Colon (tissue), 2 donors: Measurements from ENCODE around the gene SNRNP27.
"Not testable (repeated sequence)": the region's sequence is repeated elsewhere in the genome, so short reads cannot be mapped to it uniquely, and the experiment has no call there.

Source experiments
- FAIRE-seq: peaks from 2 replicates; lab custom pipeline; 2012; peaks lifted over from hg19 to GRCh38; lab: Jason Lieb, UNC
- donor health status: control.
- donor health status: control.

SNRNP27 gene

DNA sequence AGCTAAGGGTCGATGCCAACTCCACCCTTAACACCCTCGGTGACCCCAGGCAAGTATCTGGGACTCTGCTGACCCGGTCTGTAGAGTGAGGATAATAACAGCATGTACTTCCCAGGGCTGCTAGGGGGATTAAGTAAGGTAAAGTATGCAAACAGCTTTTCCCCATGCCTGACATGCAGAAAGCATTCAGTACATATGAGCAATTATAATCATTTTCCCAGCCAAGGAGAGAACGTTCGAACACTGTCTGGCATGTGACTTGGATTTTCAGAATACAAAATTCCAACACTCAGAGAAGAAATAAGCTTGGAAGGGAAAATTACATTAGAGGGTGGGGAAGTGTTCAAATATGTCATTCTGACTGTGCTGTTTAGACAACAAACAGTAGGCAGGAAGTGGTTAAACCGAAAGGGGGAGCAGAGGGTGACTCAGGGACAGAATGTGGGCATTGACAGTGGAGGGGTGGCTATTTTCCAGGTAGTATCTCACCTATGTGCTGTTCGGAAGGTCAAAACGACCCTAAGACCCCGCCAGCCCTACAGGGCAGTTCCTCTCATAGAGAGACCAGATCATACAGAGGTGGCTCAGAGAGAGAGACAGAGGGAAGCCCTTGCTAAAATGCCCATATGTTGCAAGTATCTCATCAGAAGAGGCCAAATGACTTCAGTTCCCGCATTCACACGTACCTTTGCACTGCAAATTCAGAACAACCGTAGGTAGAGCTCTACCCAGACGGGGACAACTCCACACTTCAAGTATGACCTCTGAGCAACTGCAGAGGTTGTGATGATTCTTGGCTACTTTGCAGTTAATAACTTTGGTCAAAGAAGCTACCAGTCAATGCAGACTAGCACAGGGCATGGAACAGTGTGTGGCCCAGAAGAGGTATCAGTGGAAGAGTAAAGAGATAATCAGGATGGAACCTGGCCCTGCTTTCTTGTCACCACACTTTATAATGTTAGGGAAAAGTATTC is 52.9 kb downstream of the SNRNP27 start:
- FAIRE-seq, result no peak

DNA sequence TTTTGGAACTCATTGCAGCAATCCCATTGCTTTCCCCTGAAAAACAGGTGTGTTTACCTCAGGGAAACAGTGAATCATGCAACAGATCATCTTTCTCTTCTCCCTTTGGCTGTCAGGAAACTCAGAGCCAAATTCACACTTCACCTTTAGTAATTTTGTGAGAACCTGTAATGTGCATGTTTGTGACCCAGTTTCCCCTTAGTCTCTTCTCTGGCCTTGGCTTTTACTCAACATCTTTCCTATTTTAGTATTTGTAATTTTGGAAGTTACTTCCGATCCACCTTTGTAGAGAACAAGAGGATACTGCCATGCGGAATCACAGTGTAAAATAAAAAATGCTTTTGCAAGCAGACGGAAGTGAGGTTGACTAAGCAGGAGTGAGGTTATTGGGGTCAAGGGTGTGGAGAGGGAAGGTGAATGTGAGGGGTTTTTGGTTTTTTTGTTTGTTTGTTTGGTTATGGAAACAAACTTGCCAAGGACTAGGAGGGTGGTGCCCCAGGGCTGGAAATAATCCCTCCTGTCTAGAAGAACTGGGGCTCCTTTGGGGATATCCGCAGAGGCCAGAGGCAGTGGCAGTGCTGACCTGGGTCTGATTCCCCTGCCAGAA is 53.7 kb downstream of the SNRNP27 start:
- FAIRE-seq, result no peak

DNA sequence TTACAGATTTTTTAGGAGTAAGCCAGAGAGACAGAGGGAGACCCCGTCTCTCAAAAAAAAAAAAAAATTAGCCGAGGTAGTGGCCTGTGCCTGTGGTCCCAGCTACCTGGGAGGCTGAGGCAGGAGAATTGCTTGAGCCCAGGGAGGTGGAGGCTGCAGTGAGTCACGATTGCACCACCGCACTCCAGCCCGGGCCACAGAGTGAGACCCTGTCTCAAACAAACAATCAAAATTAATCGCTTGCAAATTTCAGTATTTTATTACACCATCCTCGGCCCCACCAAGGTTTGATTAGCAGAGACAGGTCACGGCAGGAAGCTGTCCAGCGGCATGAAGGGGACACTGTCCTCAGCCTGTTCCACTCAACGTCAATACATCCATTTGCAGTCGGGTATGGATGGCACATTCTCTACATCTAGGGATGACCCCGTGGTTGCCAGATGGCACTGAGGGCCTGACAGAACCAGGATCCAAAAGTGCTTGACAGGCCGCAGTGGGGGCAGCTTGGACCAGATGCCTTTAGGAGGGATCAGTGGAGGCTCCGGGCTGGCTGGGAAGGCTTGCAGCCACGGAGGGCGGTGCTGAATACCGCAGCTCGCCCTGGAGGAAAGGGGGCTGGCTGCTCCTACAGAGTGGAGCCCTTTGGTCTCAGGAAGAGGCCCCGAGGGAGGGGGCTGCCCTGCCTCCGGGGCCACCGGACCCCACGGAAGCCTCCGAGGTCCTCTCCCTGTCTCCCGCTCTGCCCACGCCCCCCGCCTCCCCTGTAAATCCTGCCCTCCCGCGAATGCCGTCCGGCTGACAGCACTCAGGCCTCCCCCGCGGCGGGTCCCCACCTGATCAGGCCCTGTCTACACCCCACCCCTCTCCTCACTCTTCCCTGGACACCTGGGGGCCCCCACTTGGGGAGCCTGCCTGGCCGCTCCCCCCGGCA is 54.5 kb downstream of the SNRNP27 start:
- no peak for FAIRE-seq

DNA sequence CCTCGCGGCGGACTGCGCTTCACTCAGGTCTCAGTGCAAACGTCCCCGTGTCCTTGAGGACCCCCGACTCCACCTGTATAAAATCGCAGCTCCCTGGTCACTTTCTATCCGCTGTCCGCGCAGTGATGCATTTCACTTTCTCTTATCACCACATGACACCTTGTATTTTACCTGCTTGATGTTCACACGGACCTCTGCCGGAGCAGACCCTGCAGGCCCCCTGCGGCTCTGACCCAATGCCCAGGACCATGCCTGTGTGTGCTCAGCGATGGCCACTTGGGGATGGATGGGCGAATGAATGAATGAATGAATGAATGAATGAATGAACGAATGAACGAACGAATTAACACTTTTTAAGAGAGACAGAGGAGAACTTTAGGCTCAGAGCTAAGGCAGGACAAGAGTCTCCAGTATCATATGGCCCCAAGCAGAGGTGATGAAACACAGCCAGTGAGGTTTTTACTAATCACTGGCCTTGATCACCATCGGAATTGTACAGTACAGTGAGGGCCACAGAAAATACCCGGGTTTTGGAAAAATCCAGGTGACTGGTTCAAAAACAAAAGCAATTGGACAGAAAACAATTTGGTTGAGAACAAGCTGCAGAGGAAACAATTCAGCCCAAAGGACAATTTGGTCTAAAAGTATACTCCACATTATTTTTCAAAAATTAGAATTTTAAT is 55.3 kb downstream of the SNRNP27 start:
- FAIRE-seq, result no peak

DNA sequence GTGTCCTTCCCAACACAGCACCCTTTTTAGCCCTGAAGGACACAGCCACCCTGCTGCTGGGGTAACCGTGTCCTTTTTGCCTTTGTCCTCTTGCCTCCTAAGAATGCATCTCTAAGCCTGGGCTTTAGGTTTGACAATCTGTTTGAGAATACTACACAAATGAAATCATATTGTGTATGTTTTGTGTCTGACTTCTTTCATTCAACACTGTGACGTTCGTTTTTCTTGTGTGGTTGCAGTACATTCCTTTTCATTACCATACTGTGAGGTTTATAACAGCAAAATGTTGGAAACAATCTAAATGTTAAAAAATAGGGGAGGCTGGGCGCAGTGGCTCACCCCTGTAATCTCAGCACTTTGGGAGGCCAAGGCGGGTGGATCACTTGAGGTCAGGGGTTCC is 56.5 kb downstream of the SNRNP27 start:
- no peak for FAIRE-seq

DNA sequence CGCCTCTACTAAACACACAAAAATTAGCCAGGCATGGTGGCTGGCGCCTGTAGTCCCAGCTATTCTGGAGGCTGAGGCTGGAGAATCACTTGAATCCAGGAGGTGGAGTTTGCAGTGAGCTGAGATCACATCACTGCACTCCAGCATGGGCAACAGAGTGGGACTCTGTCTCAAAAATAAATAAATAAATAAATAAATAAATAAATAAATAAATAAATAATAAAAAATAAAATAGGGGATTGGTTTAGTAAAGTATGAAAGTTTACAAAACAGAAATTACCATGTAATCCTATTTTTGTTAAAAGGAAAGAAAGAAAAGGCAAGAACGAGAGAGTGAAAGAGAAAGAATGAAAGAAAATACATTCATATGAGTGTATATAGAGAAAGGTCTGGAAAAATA is 56.9 kb downstream of the SNRNP27 start:
- not testable (repeated sequence) for FAIRE-seq

DNA sequence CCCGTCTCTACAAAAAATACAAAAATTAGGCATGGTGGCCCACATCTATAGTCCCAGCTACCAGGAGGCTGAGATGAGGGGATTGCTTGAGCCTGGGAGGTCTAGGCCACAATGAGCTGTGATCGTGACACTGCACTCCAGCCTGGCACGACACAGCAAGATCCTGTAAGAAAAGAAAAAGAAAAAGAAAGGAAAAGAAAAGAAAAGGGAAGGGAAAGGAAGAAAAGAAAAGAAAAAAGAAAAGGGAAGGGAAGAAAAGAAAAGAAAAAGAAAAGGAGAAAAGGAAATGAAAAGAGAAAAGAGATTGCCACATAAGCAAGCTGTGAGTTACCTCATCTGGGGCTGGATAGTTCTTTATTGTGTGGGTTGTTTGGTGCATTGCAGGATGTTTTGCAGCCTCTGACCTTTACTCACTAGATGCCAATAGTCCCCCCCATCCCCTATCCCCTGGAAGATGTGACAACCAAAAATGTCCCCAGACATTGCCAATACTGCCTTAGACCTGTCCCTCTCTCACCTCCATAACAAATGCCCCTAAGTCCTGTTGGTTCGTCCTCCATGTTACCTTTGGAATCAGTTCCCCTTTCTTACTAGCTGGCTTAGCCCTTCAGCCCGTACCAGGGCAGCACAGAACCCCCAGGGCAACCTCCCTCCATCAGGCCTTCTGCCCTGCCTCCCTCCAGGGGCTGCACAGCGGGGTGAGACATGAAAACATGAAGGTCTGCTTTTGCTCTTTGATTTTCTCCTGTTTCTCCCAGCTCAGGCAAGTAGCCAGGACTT is 58.8 kb downstream of the SNRNP27 start:
- no peak for FAIRE-seq

DNA sequence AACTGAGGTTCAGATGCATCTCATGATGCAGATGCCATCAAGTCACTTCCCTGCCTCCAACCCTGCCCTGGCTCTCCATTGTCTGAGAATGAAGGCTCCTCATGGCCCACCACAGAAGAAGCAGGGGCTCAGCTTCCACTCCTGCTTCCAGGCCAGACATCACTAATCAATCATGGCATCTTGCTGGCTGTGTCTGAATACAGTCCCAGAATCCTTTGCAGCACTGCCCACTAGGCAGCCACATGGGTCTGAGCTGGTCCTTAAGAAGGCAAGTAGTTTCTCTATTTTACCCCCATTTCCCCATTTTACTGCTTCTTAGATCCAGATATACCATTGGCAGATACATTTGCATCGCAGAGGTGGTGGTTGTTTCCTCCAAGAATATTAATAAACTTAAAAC is 60.3 kb downstream of the SNRNP27 start:
- no peak for FAIRE-seq
